K562 (cell line): ENCODE measurements around the gene RTF2. TPM values are rescaled to one million over a fixed set of nuclear protein-coding genes. Genes with fewer than 3 reads are reported as not detected.
A peak's percentile ranks its signal among the peaks of the same experiment; 100 is the strongest.

Source experiments
- ATAC-seq: fragments of 200-7000 bp; cut with Tn5 transposase; 3 replicates; pipeline ENCODE4 v1.9.1; 2020; ENCODE audit warnings: moderate library complexity
- BruUV-seq: library from RNA; stranded (reverse); fragments of 400-500 nt; replicated peaks from 2 replicates; lab custom pipeline; 2021; lab: Mats Ljungman, UMichigan
- CTCF ChIA-PET: fragments of 300-600 bp; formaldehyde crosslinking; extraction: SDS; loops from one replicate; lab custom pipeline; 2021; ENCODE audit warnings: low intra/inter-chr PET ratio; lab: Yijun Ruan, JAX
- POLR2A ChIA-PET: fragments of 300-600, 350-650 bp; sonication (Branson Sonifier 250); formaldehyde crosslinking; extraction: SDS; loops from one replicate; lab custom pipeline; 2021; ENCODE audit warnings: antibody characterized with exemption, inconsistent platforms; lab: Yijun Ruan, JAX
- DNase-seq, 4 experiments: peaks; one replicate each; pipeline versions ENCODE4 v3.0.0 to v3.0.0-alpha.2; 2011 to 2018; ENCODE audit warnings: low spot score in 3 of 4, mixed read lengths in 3 of 4; ENCODE audit errors: extremely low read depth in 1 of 4
- FAIRE-seq: peaks from 2 replicates; lab custom pipeline; 2011; peaks lifted over from hg19 to GRCh38; lab: Jason Lieb, UNC
- H2AFZ ChIP-seq: 2 replicates; pipeline ENCODE4 v1.6.0; 2011; ENCODE audit warnings: low read depth, low read length, control low read depth, inconsistent platforms
- H3K27ac ChIP-seq: fragments of 200-600 bp; 3 replicates; pipeline ENCODE4 v1.8.0; 2011; ENCODE audit warnings: low read depth, mild to moderate bottlenecking, control low read depth, inconsistent platforms, low read length, moderate library complexity, mixed read lengths; ENCODE audit errors: extremely low read depth
- H3K27me3 ChIP-seq, 2 experiments: fragments of 300-600 bp in 1 of 2; 2 replicates in 1 of 2; 3 replicates in 1 of 2; pipeline versions ENCODE4 v1.6.0 to v1.8.0; 2011; ENCODE audit warnings: inconsistent platforms in 2 of 2, low read length in 2 of 2, mild to moderate bottlenecking in 1 of 2, mixed read lengths in 1 of 2, moderate library complexity in 1 of 2; ENCODE audit not compliant: control insufficient read depth in 2 of 2, insufficient read depth in 2 of 2
- H3K36me3 ChIP-seq: fragments of 300-600 bp; 3 replicates; pipeline ENCODE4 v1.8.0; 2011; ENCODE audit warnings: mild to moderate bottlenecking, low read length, inconsistent platforms; ENCODE audit not compliant: control insufficient read depth, insufficient read depth
- H3K4me1 ChIP-seq, 2 experiments: fragments of 200-600 bp in 1 of 2; replicated peaks in 1 of 2; 2 replicates in 1 of 2; 3 replicates in 1 of 2; pipeline versions ENCODE4 v1.5.1 to v1.8.0; 2011; ENCODE audit warnings: inconsistent platforms in 2 of 2, low read length in 2 of 2, mild to moderate bottlenecking in 1 of 2, mixed read lengths in 1 of 2, moderate library complexity in 1 of 2; ENCODE audit not compliant: control insufficient read depth in 2 of 2, insufficient read depth in 2 of 2
- H3K4me2 ChIP-seq: 2 replicates; pipeline ENCODE4 v1.6.1; 2011; ENCODE audit warnings: low read length, control low read depth, inconsistent platforms, mixed read lengths; ENCODE audit not compliant: insufficient read depth
- H3K4me3 ChIP-seq: fragments of 200-600 bp; sonication (generic), shearing (Covaris generic); 2 replicates; pipeline ENCODE4 v1.5.1; 2016; ENCODE audit warnings: control low read depth, inconsistent platforms
- H3K79me2 ChIP-seq: fragments of 200-600 bp; 3 replicates; pipeline ENCODE4 v1.8.0; 2011; ENCODE audit warnings: low read length, inconsistent platforms; ENCODE audit not compliant: control insufficient read depth, insufficient read depth
- H3K9ac ChIP-seq, 2 experiments: 2 replicates each; pipeline versions ENCODE4 v1.6.0 to v1.6.1; 2011; ENCODE audit warnings: low read depth in 2 of 2, low read length in 2 of 2, control low read depth in 1 of 2, inconsistent platforms in 1 of 2, mild to moderate bottlenecking in 1 of 2, mixed read lengths in 1 of 2; ENCODE audit not compliant: insufficient read depth in 1 of 2
- H3K9me1 ChIP-seq: one replicate; pipeline ENCODE4 v1.6.0; 2011; ENCODE audit warnings: inconsistent platforms, mild to moderate bottlenecking, low read length, moderate library complexity; ENCODE audit not compliant: control insufficient read depth, insufficient read depth
- H3K9me3 ChIP-seq: replicated peaks from 2 replicates; pipeline ENCODE4 v1.5.1; 2011; ENCODE audit warnings: low read depth, low read length, inconsistent platforms; ENCODE audit not compliant: control insufficient read depth, insufficient read depth
- H4K20me1 ChIP-seq: replicated peaks from 2 replicates; pipeline ENCODE4 v1.6.1; 2011; ENCODE audit warnings: low read length, inconsistent platforms, mixed read lengths; ENCODE audit not compliant: control insufficient read depth, insufficient read depth
- ATF3 ChIP-seq, 2 experiments: fragments of 450-650 bp in 1 of 2; sonication (generic) in 1 of 2; formaldehyde crosslinking in 1 of 2; IDR thresholded peaks in 1 of 2; conservative IDR thresholded peaks in 1 of 2; 2 replicates each; pipeline versions ENCODE4 v1.6.1 to v1.8.1; 2016 to 2023; ENCODE audit warnings: mild to moderate bottlenecking in 2 of 2, moderate library complexity in 2 of 2, inconsistent platforms in 1 of 2, missing genetic modification reagents in 1 of 2
- CCAR2 ChIP-seq: fragments of 200-400 bp; formaldehyde crosslinking; IDR thresholded peaks from 2 replicates; pipeline ENCODE4 v1.6.1; 2017; ENCODE audit warnings: mild to moderate bottlenecking, low read depth, low read length
- E2F1 ChIP-seq: sonication (generic); formaldehyde crosslinking; IDR thresholded peaks from 2 replicates; pipeline ENCODE4 v1.8.1; 2023; ENCODE audit warnings: mild to moderate bottlenecking, missing genetic modification reagents, moderate library complexity
- E2F5 ChIP-seq: sonication (generic); formaldehyde crosslinking; IDR thresholded peaks from 2 replicates; pipeline ENCODE4 v1.8.0; 2022; ENCODE audit warnings: mild to moderate bottlenecking, missing genetic modification reagents
- KAT2B ChIP-seq: IDR thresholded peaks from one replicate; pipeline ENCODE4 v1.6.1; 2012; ENCODE audit warnings: low read depth, mild to moderate bottlenecking, control low read depth, inconsistent platforms, low read length, moderate library complexity
- NCOA2 ChIP-seq, 2 experiments: fragments of 450-650 bp; IDR thresholded peaks; 2 replicates each; pipeline ENCODE4 v1.6.1; 2018; ENCODE audit warnings: mild to moderate bottlenecking in 2 of 2, moderate library complexity in 1 of 2; ENCODE audit not compliant: partially characterized antibody in 2 of 2
- RREB1 ChIP-seq: fragments of 250-450 bp; sonication (Bioruptor Pico); IDR thresholded peaks from 2 replicates; pipeline ENCODE4 v1.4.0; 2020
- SMAD1 ChIP-seq: fragments of 150-350 bp; IDR thresholded peaks from 2 replicates; pipeline ENCODE4 v1.6.1; 2014; ENCODE audit warnings: low read length, low read depth; ENCODE audit not compliant: partially characterized antibody
- TAL1 ChIP-seq: fragments of 450-650 bp; IDR thresholded peaks from 2 replicates; pipeline ENCODE4 v1.6.1; 2016; ENCODE audit warnings: mild to moderate bottlenecking
- ZBTB26 ChIP-seq: fragments of 450-650 bp; formaldehyde crosslinking; IDR thresholded peaks from 2 replicates; pipeline ENCODE4 v1.4.0; 2022; ENCODE audit warnings: missing genetic modification characterization
- ZNF184 ChIP-seq: sonication (generic); formaldehyde crosslinking; IDR thresholded peaks from 2 replicates; pipeline ENCODE4 v1.5.0; 2020; ENCODE audit warnings: missing genetic modification reagents
- WGBS: fragments of 100-300 bp; shearing (Covaris generic); methylation state at CpG from one replicate; pipeline ENCODE4 v1.1.6; 2016; ENCODE audit warnings: low coverage, mixed read lengths; ENCODE audit not compliant: insufficient coverage; ENCODE audit errors: missing lambda C conversion rate; 5-methylcytosine and 5-hydroxymethylcytosine counted together
- in situ Hi-C: fragments of 300-500 bp; cut with MboI; formaldehyde crosslinking; loops from 4 replicates; pipeline ENCODE4 v1.15.0; 2018; ENCODE audit warnings: inconsistent platforms, mixed read lengths
- intact Hi-C: fragments of 100-400 bp; cut with micrococcal nuclease; formaldehyde crosslinking; loops from 2 replicates; pipeline ENCODE4 v1.14.2; 2022
- polyA plus RNA-seq, 8 experiments: library from polyadenylated mRNA; depleted of rRNA in 4 of 8; stranded (reverse) in 5 of 8; unstranded in 3 of 8; fragments of >200 nt; fragmentation: Nextera tagmentation in 2 of 8; fragmentation: Illumina TruSeq in 1 of 8; extraction: Ambion mirVana in 2 of 8; extraction: Trizol in 1 of 8; gene quantifications; 2 replicates each; pipeline versions ENCODE4 v1.2.1 to v1.2.3, GENCODE V29; 2011 to 2014; ENCODE audit warnings: inconsistent platforms in 1 of 8, missing spikeins in 1 of 8
- total RNA-seq, 7 experiments: library from RNA; depleted of rRNA in 6 of 7; stranded (reverse); fragments of >200 nt in 6 of 7; fragmentation: Illumina TruSeq in 2 of 7; extraction: Trizol in 2 of 7; gene quantifications; 2 replicates each; pipeline versions ENCODE4 v1.2.1 to v1.2.3, GENCODE V29; 2011 to 2021; ENCODE audit warnings: low replicate concordance in 1 of 7

The RTF2 gene
- total and polyA plus RNA-seq, 9 of the 15 experiments (the other 6 are each of a cell fraction or from before 2014, with no cell fraction given), result 67.0 to 177 (median 84.9) TPM

GRCh38 chr20:56430461-56430860 lies 38.0 kb upstream of the RTF2 start:
- WGBS, result 85% methylated on average over 4 of the region's 4 CpGs
- no peaks in the 10 kb centered on the region for H3K9me3 ChIP-seq
- BruUV-seq, result no TSS peak
- peaks cover 26 to 49% of the 10 kb centered on the region in 2 experiments for H3K4me1 ChIP-seq
- peaks cover 100% of the 10 kb centered on the region for H3K79me2 ChIP-seq
- H3K9me1 ChIP-seq, result no peaks in the 10 kb centered on the region
- no peak overlapping the region for H3K4me3 ChIP-seq
- H3K36me3 ChIP-seq, result peaks cover 88% of the 10 kb centered on the region
- no peaks in the 10 kb centered on the region for H3K27me3 ChIP-seq
- no peak overlapping the region for H3K4me2 ChIP-seq
- ChIA-PET POLR2A (interaction anchor here (0.6 to 2.2 kb wide), 4 partner anchors 9 to 18 kb away, joined by 4 to 12 read pairs (median 6); partner anchors contain the start of gene CASS4), CTCF (interaction anchor here (0.5 kb wide), 1 partner anchor 10 kb away, joined by 3 read pairs; no protein-coding TSS in a partner anchor)
- intact Hi-C loops, result no loop called here
- DNase-seq, result no peak
- no peak for ATAC-seq
- peak overlapping the region; percentile 21; the same call in 1 of the 3 replicates for H3K27ac ChIP-seq
- in situ Hi-C loops, result no loop called here
- peak overlapping the region in 1 of 2 experiments; percentile 41; a peak in 1 of 4 replicates for H3K9ac ChIP-seq
- H4K20me1 ChIP-seq, result peaks cover 25% of the 10 kb centered on the region
- no peak overlapping the region for H2AFZ ChIP-seq
- FAIRE-seq, result no peak
- TF ChIP-seq ZNF184 (CRISPR knock-in tag) (no peak), SMAD1 (no peak), CCAR2 (no peak), ATF3 (IDR thresholded peaks at IDR 0.05) (no peak), ATF3 (CRISPR knock-in tag; conservative IDR thresholded peaks at IDR 0.05) (no peak), NCOA2 (IDR thresholded peaks at IDR 0.05; ENCODE audit: partially characterized antibody in 2 of 2) (no peak), KAT2B (no peak), TAL1 (no peak), E2F1 (CRISPR knock-in tag) (no peak), RREB1 (CRISPR knock-in tag) (no peak), E2F5 (no peak), ZBTB26 (no peak)
